HG02943 (cell line): ENCODE measurements around the gene AP1AR.
A peak's percentile ranks its signal among the peaks of the same experiment; 100 is the strongest.
"Not testable (repeated sequence)": the region's sequence is repeated elsewhere in the genome, so short reads cannot be mapped to it uniquely, and the experiment has no call there.

ENCODE experiments used
- ATAC-seq: cut with Tn5 transposase; IDR thresholded peaks from one replicate; pipeline ENCODE4 v1.9.1; 2021; ENCODE audit warnings: mild to moderate bottlenecking, low read depth, moderate library complexity; ENCODE audit not compliant: unreplicated experiment

Gene AP1AR

DNA sequence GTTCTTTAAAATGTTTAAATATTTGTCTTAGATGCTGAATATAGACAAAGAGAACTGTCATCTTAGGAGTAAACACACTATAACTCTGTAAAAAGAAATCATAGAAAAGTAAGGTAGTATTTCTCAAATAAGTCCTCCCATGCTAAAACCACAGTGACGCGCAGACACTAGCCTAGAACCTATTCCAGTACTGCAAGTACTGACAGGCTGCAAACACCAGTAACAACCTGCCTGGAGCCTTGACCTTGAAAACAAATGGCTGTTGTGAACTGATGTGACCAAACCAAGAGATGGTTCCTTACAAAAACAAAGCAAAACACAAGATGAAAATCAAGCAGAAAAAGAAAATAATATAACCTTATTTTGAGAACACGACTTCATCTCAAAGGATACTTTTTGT is 45.6 kb downstream of the AP1AR start:
- ATAC-seq, result no peak

DNA sequence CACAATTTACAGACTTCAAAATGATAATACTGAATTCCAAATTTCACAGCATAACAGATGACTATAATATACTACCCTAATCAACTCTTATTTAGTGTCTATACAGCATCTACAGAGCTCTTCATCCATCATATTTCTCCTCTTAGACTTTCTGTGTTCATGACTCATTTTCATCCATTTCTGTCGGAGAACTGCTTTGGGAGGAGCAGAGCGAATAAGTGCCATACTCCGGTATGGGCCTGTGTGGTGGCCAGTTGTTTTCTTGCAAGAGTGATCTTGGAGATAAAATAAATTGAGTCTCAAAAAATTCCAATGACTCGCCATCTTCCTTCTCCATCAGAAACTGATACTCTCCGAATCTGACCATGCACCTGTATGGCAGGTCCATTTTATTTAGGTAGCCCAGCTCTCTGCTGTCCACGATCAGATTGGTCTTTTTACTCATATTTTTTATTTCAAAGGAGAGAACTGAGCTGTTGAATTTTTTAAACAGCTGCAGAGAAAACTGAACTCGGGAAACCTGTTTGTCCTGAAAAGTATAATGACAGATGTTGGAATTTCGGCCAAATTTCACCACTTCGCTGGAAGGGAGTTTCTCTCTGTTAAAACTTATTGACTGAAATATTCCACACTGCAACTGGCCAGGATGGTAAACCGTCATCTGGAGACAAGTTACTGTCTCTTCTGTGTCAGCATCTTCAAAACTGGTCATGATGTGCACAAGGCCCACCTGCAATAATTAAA is 46.3 kb downstream of the AP1AR start:
- no peak for ATAC-seq

DNA sequence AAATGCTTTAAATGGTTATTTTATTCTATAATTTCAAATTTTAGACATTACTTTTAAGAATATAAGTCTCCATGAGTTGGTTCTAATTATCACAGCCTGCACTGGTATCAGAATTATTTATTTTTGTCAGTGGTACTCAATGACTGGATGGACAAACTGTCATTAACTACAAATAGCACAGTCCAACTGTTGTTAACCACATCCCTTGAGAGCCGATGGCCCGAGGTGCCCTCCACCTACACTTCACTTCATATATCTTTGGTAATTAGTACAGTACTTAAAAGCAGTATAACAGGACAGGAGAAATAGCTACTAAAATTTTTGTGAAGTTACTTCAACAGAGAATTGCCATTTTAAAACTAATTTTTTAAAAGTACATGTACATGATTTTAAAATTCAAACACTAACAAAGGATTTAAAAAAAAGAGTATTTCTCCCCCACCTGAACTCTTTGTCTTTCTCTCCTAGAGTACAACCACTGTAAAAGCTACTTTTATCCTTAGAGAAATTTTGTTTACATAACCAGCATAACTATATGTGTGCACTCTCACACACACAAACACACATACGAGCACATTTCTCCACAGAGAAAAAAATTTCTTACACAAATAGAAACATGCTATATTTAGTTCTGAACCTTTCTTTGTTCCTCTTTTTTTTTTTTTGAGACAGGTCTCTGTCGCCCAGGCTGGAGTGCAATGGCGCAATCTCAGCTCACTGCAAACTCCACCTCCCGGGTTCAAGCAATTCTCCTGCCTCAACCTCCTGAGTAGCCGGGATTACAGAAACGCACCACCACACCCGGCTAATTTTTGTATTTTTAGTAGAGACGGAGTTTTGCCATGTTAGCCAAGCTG is 47.7 kb downstream of the AP1AR start:
- ATAC-seq, result peak; percentile 60

DNA sequence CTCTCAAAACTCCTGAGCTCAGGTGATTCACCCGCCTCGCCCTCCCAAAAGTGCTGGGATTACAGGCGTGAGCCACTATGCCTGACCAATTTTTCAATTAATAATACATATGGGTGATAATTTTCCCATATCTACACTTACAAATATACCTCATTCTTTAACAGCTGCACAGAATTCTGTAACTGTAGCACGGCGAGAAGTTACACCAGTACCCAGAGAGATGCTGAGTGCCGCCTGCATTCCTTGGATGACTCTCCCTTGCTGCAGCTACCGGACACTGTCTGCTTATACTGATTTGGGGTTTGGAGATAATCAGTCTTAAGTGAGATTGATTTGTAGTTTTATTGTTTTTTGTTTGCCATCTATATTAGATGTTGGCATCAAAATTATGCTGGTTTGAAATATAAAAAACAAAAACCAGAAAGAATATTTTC is 48.3 kb downstream of the AP1AR start:
- ATAC-seq, result no peak

DNA sequence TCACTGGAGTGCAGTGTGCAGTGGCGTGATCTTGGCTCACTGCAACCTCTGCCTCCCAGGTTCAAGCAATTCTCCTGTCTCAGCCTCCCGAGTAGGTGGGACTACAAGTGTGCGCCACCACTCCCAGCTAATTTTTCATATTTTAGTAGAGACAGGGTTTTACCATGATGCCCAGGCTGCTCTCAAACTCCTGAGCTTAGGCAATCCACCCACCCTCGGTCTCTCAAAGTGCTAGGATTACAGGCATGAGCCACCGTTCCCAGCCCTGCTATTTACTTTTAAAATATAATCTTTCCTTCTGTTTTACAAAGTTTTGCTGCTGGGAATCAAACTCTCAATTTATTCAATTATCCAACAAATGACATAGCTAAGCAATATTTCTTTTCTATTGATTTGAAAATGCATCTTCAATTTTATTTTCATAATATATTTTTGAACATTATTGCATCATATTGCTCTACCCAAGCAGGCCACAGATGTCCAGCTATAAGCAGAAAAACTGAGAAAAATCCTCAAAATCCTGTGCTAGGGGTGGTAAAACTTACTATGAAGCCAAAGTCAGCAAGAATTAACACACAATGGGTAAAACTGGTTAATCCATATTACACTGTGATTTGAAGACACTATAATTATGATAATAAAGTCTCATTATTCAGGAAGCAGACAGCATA is 48.9 kb downstream of the AP1AR start:
- no peak for ATAC-seq

DNA sequence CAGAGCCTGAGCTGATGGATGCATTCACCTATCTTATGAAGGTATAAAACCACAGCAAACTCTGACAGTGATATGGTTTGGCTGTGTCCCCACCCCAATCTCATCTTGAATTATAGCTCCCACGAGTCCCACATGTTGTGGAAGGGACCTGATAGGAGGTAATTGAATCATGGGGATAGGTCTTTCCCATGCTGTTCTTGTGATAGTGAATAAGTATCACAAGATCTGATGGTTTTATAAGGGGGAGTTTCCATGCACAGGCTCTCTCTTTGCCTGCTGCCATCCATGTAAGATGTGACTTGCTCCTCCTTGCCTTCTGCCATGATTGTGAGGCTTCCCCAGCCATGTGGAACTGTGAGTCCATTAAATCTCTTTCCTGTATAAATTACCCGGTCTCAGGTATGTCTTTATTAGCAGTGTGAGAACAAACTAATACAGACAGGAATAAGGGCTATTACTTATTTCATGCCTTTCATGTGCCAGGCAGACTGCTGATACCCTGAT is 50.4 kb downstream of the AP1AR start:
- ATAC-seq, result not testable (repeated sequence)

DNA sequence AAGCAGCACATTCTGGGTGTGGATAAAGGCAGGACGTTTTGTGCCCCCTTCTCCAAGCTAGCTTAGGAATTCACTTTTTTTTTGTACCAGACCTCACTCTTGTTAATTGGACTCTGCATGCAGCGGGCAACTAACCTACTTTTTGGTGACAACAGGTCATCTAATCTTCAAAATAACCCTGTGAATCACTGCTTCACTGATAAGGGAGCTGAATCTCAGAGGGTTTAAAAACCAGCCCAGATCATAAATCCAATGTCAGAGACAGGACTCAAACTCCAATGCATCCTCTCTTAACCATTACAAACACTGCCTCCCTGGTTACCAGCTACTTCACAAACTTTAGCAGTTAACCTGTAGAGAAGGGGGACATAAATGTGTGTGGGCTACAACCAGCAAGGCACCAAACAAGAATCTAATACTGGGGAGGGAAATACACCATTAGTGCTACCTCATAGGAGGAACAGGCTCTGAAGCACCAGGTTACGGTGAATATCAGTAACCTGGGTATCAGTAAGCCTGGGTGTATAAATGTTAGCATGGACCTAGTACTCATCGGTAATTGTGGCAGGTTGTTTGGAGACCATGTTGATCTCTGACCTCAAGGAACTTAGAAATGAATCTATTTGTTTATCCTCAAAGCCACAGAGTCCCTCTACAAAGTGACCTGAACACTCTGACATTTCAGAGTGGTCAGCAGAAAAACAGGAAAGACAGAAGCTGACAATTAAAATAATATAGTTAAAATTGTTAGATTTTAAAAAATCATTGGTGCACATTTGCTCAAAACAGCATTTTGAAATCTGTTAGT is 51.5 kb downstream of the AP1AR start:
- no peak for ATAC-seq

DNA sequence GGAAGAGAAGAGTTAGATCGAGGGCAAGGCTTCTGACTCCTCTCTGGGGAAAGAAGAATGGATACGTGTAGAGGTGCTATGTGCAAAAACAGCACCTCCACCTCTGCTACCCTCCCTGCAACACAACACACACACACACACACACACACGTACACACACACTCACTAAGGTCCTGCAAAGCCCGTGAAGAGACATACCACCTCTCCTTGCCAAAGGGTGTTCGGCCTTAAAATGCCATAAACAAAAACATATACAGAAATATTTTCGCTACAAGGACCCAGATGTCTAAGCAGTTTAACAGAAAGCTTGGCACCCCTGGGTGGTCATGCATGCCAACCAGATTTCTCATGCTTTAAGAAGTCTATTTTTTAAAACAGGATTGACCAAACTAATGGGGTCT is 52.6 kb downstream of the AP1AR start:
- ATAC-seq, result no peak

DNA sequence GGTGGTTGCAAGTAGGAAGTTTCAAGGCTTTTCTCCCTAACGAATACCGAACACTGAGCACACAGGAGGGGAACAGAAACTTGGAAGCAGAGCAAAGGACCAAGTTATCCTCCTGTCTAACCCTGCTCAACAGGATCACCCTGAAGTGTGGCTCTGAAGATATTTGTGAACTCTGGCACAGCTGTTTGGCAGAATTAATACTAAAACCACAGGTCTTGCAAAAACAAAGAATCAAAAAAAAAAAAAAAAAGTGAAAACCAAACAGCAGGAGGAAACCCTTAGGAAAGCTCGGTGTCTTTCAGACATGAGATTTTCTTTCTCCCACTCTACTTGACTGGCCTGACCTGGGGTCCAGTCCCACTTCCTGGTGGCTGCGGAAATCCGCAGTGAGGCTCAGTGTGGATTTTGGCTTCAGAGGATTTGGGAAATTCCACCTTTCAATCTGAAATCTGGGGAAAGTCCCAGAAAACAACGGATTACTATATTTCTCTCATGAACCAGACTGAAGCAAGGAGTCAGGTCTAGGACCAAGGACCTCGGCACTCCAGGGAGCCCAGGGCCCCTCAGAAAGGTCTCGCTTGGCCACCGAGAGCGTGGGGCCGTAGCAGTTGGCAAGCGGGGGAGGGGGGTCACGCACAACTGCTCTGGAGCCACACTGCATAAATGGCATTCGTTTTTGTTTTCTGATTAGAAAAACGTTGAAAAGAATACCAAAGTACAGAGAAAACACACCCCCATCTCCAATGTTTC is 53.2 kb downstream of the AP1AR start:
- no peak for ATAC-seq

DNA sequence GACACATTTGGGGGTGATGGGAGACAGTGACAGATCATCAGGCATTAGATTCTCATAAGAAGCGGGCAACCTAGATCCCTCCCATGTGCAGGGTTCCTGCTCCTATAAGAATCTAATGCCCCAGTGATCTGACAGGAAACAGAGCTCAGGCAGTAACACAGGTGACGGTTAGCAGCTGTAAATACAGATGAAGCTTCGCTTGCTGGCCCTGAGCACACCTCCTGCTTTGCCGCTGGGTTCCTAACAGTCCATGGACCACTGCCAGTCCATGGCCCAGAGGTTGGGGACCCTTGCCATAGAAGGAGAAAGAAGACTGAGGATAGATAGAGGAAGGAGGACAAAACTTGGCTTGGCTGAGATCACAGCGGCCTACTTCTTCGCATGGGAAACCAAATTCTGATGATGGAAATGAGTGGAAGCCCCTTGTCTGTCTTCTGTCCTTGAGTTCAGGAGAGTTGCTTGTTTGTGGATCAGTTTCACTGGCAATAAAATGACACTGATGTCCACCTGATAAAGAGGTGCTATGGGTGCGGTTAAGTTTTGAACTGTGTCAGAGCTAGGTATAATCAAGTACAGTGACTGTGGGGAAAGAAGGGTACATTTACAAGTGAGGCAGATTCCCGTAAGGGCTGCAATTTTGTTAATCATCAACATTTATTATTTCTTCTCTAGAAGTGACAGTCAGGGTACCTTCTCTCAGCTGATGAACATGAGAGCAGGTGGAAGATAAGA is 55.8 kb downstream of the AP1AR start:
- ATAC-seq, result no peak

DNA sequence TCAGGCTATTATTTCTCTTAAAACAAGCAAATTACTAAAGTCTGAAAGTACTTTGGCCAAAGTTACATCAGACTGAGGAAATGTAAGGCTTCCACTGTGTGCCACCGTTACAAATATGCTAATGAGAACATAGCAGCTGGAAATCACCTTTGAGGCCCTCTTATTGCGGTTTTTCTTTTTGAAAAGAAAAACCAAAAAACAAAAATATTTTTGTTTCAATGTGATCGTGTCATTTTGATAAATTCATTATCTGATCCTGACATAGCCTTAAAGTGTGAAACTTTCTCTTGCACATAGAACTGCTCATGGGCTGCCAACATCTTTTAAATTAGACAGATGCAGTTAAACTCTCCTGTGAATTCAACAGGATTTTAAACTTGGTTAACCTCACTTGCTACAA is 56.9 kb downstream of the AP1AR start:
- ATAC-seq, result no peak

DNA sequence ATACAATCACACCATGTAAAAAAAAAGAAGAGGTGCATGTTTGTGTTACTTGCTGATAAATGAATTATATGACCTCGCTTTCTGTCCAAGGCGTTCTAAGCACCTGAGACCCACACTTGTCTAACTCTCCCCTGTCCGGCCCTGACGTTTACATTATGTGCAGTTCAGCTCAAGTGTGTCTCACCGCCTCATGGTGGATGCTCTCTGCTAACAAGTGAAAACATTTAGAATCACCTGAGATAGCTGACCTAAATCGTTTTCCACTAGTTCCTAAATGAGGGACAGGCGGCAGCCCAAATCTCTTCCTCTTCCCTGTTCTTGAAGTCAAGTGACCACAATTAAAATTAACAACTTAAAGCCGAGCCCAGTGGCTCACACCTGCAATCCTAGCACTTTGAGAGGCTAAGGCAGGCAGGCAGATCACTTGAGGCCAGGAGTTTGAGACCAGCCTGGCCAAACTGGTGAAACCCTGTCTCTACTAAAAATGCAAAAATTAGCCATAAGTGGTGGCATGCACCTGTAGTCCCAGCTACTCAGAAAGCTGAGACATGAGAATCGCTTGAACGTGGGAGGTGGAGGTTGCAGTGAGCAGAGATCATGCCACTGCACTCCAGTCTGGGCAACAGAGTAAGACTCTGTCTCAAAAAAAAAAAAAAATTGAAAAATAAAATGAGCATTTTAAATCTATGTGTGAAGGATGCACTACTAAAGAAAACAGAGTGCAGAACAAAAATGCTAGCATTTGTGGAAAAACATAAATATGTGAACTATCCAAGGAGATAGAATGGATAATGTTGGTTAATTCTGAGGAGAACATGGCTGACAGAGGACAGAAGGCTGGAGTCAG is 58.0 kb downstream of the AP1AR start:
- no peak for ATAC-seq

DNA sequence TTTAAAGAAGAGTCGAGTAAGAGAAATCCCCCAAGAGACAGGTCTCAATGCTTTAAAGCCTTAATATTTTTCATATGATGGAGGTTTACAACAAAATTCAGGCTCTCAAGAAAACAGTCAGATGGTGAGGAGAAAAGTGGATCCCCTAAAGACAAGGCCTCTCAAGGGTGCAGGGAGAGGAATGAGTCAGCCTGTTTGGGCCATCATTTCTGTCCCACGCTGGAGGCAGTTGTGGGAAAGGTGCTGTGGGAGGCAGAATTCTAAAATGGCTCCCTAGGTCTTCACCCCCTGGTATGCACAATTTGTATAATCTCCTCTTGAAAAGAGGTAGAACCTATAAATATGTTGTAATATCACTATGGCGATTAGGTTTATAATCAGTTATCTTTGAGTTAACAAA is 58.8 kb downstream of the AP1AR start:
- no peak for ATAC-seq

DNA sequence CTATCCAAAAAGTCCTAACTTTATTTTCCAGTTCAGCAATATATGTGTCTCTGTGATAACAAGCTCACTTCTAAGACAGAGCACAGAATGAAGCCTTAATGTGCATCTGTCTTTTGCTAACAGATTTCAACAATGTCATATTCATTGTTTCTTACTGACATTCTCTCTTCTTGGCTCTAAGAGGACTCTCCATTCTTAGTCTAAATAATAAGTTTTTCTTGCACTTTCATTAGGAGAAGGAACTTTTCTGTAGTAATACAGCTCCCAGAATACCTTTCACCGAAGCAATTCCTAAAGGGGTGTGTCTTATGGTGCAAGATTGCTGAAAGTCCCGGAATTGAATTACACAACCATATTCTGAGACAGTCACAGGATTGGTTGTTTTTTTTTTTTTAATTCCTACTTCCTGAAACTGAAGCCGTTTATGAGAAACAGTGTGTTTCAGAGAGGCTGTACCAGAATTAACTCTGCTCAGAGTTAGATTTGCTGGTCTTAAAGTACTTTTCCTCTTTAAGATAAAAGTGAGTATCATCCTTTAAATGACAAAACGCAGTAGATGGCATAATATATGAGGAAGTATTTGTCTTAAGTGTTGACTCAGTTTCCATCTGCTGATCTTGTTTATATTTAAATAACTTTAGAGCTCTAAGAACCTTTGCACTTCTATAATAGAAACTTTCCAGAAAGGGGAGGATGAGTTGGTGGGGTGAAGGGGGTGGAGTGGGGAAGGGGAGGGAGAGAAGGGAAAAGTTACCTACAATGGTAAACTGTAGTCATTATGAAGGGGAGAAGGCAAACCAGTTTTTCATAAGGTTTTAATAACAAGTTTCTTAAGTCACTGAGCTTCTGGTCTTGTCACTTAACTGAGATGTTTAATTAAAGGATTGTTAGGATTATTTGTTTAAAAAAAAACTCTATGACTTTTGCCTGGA is 65.6 kb downstream of the AP1AR start, which contains the start of gene ALPK1:
Gene ALPK1, plus strand, starts transcription at position 421 of the 932 bp plus-strand sequence.
- ATAC-seq, result peak; percentile 72

DNA sequence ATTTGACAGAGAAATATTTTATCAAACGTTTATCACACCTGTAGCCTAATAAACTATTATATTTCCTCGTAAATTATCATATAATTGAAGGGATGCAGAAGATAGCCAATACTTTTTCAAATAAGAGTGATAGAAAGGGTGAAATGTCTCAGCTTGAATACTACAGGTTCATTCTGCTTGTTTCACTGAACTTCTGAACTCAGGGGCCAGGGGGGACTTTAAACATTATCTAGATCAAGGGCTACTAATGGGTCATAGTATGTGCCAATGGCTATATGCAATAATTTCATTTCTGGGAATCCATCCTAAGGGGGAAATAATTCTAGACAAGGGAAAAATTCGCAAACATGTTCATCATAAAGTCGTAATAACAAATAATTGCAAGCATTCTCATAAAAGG is 68.1 kb downstream of the AP1AR start:
- no peak for ATAC-seq

DNA sequence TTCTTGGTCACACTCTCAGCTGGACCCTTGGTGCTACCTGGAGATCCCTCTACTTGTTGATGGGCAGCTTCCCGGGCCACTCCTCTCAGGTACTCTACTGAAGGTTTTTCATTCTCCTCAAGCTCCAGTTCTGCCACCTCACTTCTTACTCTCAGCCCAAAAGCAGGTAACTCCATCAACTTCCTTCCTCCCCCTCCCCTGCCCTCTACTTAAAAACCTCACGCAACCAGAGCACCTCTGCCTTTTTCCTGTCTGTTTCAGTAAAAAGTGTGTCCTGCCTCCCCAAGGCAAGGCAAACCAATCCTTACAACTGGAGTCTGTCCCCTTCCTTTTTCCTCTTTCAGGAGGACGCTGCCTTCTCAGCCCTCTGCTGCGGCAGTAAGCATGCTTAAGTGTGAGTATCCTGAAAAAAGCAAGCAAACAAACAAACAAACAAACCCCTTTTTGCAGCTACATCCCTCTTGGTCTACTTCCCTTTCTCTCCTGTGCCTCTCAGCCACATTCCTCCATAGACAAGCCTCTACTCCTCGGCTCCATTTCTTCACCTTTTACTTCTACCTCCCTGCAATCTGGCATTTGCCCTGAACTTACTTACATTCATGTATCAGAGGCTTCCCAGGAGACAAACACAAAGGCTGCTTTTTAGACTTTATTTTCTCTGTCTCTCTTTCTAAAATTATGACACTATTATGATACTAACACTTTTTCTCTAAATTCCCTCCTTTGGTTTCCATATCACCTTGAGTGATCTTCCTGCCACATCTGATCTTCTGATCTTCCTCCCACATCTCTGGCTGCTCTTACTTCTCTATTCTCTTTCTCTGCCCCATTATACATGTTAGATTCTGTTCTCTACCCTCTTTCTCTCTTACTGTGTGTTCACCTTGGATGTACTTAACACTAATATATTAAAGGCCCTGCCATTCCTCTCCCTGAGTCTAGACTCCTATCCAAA is 71.0 kb downstream of the AP1AR start:
- no peak for ATAC-seq
